IMR-90 (cell line): ENCODE data around the gene PPFIBP2. TPM values are rescaled to one million over a fixed set of nuclear protein-coding genes. Genes with fewer than 3 reads are reported as not detected.

Experiments used
- ATAC-seq: fragments of 200-7000 bp; cut with Tn5 transposase; 2 replicates; pipeline ENCODE4 v1.9.1; 2020; ENCODE audit warnings: low read depth, mild to moderate bottlenecking, moderate library complexity
- BruUV-seq: library from RNA; stranded (reverse); fragments of 400-500 nt; replicated peaks from 2 replicates; lab custom pipeline; 2021; lab: Mats Ljungman, UMichigan
- CTCF ChIA-PET: fragments of 300-600 bp; formaldehyde crosslinking; extraction: SDS; loops from one replicate; lab custom pipeline; 2021; ENCODE audit warnings: antibody characterized with exemption; lab: Yijun Ruan, JAX
- POLR2A ChIA-PET: fragments of 300-600 bp; sonication (Branson Sonifier 250); formaldehyde crosslinking; loops from one replicate; lab custom pipeline; 2022; ENCODE audit warnings: antibody characterized with exemption; ENCODE audit not compliant: unreplicated experiment; lab: Charles Lee
- DNase-seq: peaks from one replicate; pipeline ENCODE4 v3.0.0; 2013
- H2AFZ ChIP-seq: replicated peaks from 2 replicates; pipeline ENCODE3; 2013; ENCODE audit warnings: low read length, mild to moderate bottlenecking; ENCODE audit not compliant: poor library complexity
- H2AK5ac ChIP-seq: 2 replicates; pipeline ENCODE4 v1.6.1; 2013; ENCODE audit warnings: low read depth, low read length, inconsistent platforms
- H2AK9ac ChIP-seq: replicated peaks from 2 replicates; pipeline ENCODE3; 2013; ENCODE audit warnings: mild to moderate bottlenecking, low read depth, low read length, moderate library complexity; ENCODE audit not compliant: poor library complexity
- H2BK120ac ChIP-seq: 2 replicates; pipeline ENCODE4 v1.6.1; 2013; ENCODE audit warnings: low read depth, low read length, inconsistent platforms
- H2BK15ac ChIP-seq: 3 replicates; pipeline ENCODE4 v1.6.1; 2013; ENCODE audit warnings: low read depth, low read length, inconsistent platforms
- H2BK20ac ChIP-seq: 2 replicates; pipeline ENCODE4 v1.6.1; 2013; ENCODE audit warnings: low read depth, mild to moderate bottlenecking, inconsistent platforms, low read length, moderate library complexity
- H2BK5ac ChIP-seq: 2 replicates; pipeline ENCODE4 v1.6.1; 2013; ENCODE audit warnings: mild to moderate bottlenecking, low read depth, low read length, inconsistent platforms; ENCODE audit not compliant: poor library complexity, severe bottlenecking
- H3K14ac ChIP-seq: replicated peaks from 2 replicates; pipeline ENCODE4 v1.6.1; 2013; ENCODE audit warnings: low read depth, low read length, inconsistent platforms
- H3K18ac ChIP-seq: 2 replicates; pipeline ENCODE4 v1.6.1; 2013; ENCODE audit warnings: low read depth, low read length, control low read depth
- H3K23ac ChIP-seq: 2 replicates; pipeline ENCODE4 v1.6.1; 2013; ENCODE audit warnings: low read depth, low read length, inconsistent platforms
- H3K27ac ChIP-seq: 2 replicates; pipeline ENCODE4 v1.5.1; 2013; ENCODE audit warnings: mild to moderate bottlenecking, control low read depth, low read length; ENCODE audit not compliant: insufficient read depth
- H3K27me3 ChIP-seq: 2 replicates; pipeline ENCODE4 v1.6.1; 2013; ENCODE audit warnings: low read length; ENCODE audit not compliant: control insufficient read depth, insufficient read depth
- H3K36me3 ChIP-seq: 2 replicates; pipeline ENCODE4 v1.6.1; 2013; ENCODE audit warnings: low read length, mixed read lengths; ENCODE audit not compliant: control insufficient read depth, insufficient read depth
- H3K4ac ChIP-seq: 2 replicates; pipeline ENCODE4 v1.6.1; 2013; ENCODE audit warnings: low read depth, low read length, inconsistent platforms
- H3K4me1 ChIP-seq: 2 replicates; pipeline ENCODE4 v1.6.1; 2013; ENCODE audit warnings: low read length, mixed read lengths; ENCODE audit not compliant: control insufficient read depth, insufficient read depth
- H3K4me2 ChIP-seq: 2 replicates; pipeline ENCODE4 v1.6.1; 2013; ENCODE audit warnings: low read depth, mild to moderate bottlenecking, control low read depth, low read length, moderate library complexity
- H3K4me3 ChIP-seq: 2 replicates; pipeline ENCODE4 v1.5.1; 2013; ENCODE audit warnings: low read depth, mild to moderate bottlenecking, control low read depth, low read length, moderate library complexity; ENCODE audit not compliant: insufficient read depth
- H3K56ac ChIP-seq: 2 replicates; pipeline ENCODE4 v1.6.1; 2013; ENCODE audit warnings: low read length, inconsistent platforms; ENCODE audit not compliant: insufficient read depth; ENCODE audit errors: extremely low read depth
- H3K79me1 ChIP-seq, 2 experiments: 2 replicates each; pipeline ENCODE4 v1.6.1; 2013; ENCODE audit warnings: low read length in 2 of 2, inconsistent platforms in 1 of 2, low read depth in 1 of 2
- H3K9ac ChIP-seq: 2 replicates; pipeline ENCODE4 v1.6.1; 2013; ENCODE audit warnings: low read depth, low read length, control low read depth
- H3K9me1 ChIP-seq: 2 replicates; pipeline ENCODE4 v1.6.1; 2013; ENCODE audit warnings: low read length, inconsistent platforms; ENCODE audit not compliant: insufficient read depth
- H3K9me3 ChIP-seq: 2 replicates; pipeline ENCODE4 v1.6.1; 2013; ENCODE audit warnings: low read length; ENCODE audit not compliant: control insufficient read depth, insufficient read depth
- H4K20me1 ChIP-seq: 2 replicates; pipeline ENCODE4 v1.6.1; 2013; ENCODE audit warnings: low read length, inconsistent platforms; ENCODE audit not compliant: insufficient read depth
- H4K5ac ChIP-seq: 2 replicates; pipeline ENCODE4 v1.6.1; 2013; ENCODE audit warnings: mild to moderate bottlenecking, low read depth, low read length, control low read depth
- H4K8ac ChIP-seq, 2 experiments: 2 replicates each; pipeline ENCODE4 v1.6.1; 2013; ENCODE audit warnings: low read depth in 2 of 2, low read length in 2 of 2, control low read depth in 1 of 2, inconsistent platforms in 1 of 2
- H4K91ac ChIP-seq: 2 replicates; pipeline ENCODE4 v1.6.1; 2013; ENCODE audit warnings: low read depth, low read length, inconsistent platforms; ENCODE audit not compliant: insufficient read depth
- BHLHE40 ChIP-seq: fragments of 150-350 bp; IDR thresholded peaks from 2 replicates; pipeline ENCODE4 v1.6.1; 2016; ENCODE audit warnings: mild to moderate bottlenecking, low read depth, low read length
- CEBPB ChIP-seq: IDR thresholded peaks from 2 replicates; pipeline ENCODE4 v1.6.1; 2012; ENCODE audit warnings: low read depth, low read length, improper control_type of control experiment
- CHD1 ChIP-seq: IDR thresholded peaks from 2 replicates; pipeline ENCODE4 v1.6.1; 2012; ENCODE audit warnings: low read depth, low read length, improper control_type of control experiment
- CTCF ChIP-seq: conservative IDR thresholded peaks from 2 replicates; pipeline ENCODE4 v1.5.1; 2012; ENCODE audit warnings: mild to moderate bottlenecking, low read depth, low read length, improper control_type of control experiment
- ELK1 ChIP-seq: fragments of 150-350 bp; IDR thresholded peaks from 2 replicates; pipeline ENCODE4 v1.6.1; 2016; ENCODE audit warnings: low read depth, mild to moderate bottlenecking, low read length, moderate library complexity, borderline replicate concordance
- FOS ChIP-seq: fragments of 150-350 bp; IDR thresholded peaks from 2 replicates; pipeline ENCODE4 v1.6.1; 2016; ENCODE audit warnings: low read depth, low read length
- MAFK ChIP-seq: IDR thresholded peaks from 2 replicates; pipeline ENCODE4 v1.6.1; 2012; ENCODE audit warnings: low read depth, low read length, improper control_type of control experiment
- MAZ ChIP-seq: IDR thresholded peaks from 2 replicates; pipeline ENCODE4 v1.6.1; 2012; ENCODE audit warnings: low read depth, mild to moderate bottlenecking, low read length, improper control_type of control experiment, moderate library complexity, borderline replicate concordance
- NFE2L2 ChIP-seq: fragments of 150-350 bp; IDR thresholded peaks from 2 replicates; pipeline ENCODE4 v1.6.1; 2016; ENCODE audit warnings: low read depth, mild to moderate bottlenecking, low read length
- POLR2A ChIP-seq: IDR thresholded peaks from 2 replicates; pipeline ENCODE4 v1.6.1; 2012; ENCODE audit warnings: mild to moderate bottlenecking, low read depth, low read length
- RAD21 ChIP-seq: IDR thresholded peaks from 2 replicates; pipeline ENCODE4 v1.6.1; 2012; ENCODE audit warnings: low read length, improper control_type of control experiment
- RCOR1 ChIP-seq: IDR thresholded peaks from 2 replicates; pipeline ENCODE4 v1.6.1; 2012; ENCODE audit warnings: mild to moderate bottlenecking, low read length, improper control_type of control experiment; ENCODE audit not compliant: insufficient replicate concordance
- RFX5 ChIP-seq: IDR thresholded peaks from 2 replicates; pipeline ENCODE4 v1.8.0; 2012; ENCODE audit warnings: low read depth, mild to moderate bottlenecking, low read length, moderate library complexity
- SMC3 ChIP-seq: fragments of 150-350 bp; IDR thresholded peaks from 2 replicates; pipeline ENCODE4 v1.6.1; 2016; ENCODE audit warnings: low read depth, mild to moderate bottlenecking, antibody characterized with exemption, low read length, moderate library complexity
- USF2 ChIP-seq: fragments of 150-350 bp; IDR thresholded peaks from 2 replicates; pipeline ENCODE4 v1.6.1; 2017; ENCODE audit warnings: mild to moderate bottlenecking, antibody characterized with exemption, low read length, low read depth
- WGBS, 2 experiments: methylation state at CpG; one replicate each; pipeline versions ENCODE4 v1.1.5 to v1.1.7; 2013; ENCODE audit warnings: missing lambda C conversion rate in 2 of 2; ENCODE audit not compliant: insufficient read length in 1 of 2; ENCODE audit errors: extremely low coverage in 2 of 2; 5-methylcytosine and 5-hydroxymethylcytosine counted together
- dilution Hi-C: fragments of 300-500 bp; cut with HindIII; formaldehyde crosslinking; loops from one replicate; pipeline ENCODE4 v1.14.3; 2018; ENCODE audit warnings: low sequenced_read_pairs; ENCODE audit not compliant: unreplicated experiment
- in situ Hi-C: fragments of 300-500 bp; cut with MboI; formaldehyde crosslinking; loops from 3 replicates; pipeline ENCODE4 v1.14.3; 2019; ENCODE audit warnings: low sequenced_read_pairs, inconsistent platforms, mixed read lengths
- intact Hi-C: fragments of 100-400 bp; cut with micrococcal nuclease; formaldehyde crosslinking; loops from 2 replicates; pipeline ENCODE4 v1.10.0; 2022
- polyA plus RNA-seq, 3 experiments: library from polyadenylated mRNA; depleted of rRNA; stranded (reverse); fragments of >200 nt; gene quantifications; 2 replicates each; pipeline ENCODE4 v1.2.3, GENCODE V29; 2012; ENCODE audit warnings: low replicate concordance in 1 of 3
- total RNA-seq: library from RNA; depleted of rRNA; stranded (reverse); fragments of >200 nt; gene quantifications from 2 replicates; pipeline ENCODE4 v1.2.3, GENCODE V29; 2012

The PPFIBP2 gene
- total and polyA plus RNA-seq, 2 of the 4 experiments (the other 2 are of a cell fraction), result 6.0 to 11.8 TPM

GRCh38 chr11:7668911-7669310 is 155.1 kb downstream of the PPFIBP2 start:
- H3K27me3 ChIP-seq, result peaks cover 4% of the 10 kb centered on the region; the same call in 1 of the 2 replicates
- H4K20me1 ChIP-seq, result no peaks in the 10 kb centered on the region
- no peak overlapping the region for H2BK120ac ChIP-seq
- no peak overlapping the region for H3K9ac ChIP-seq
- H3K14ac ChIP-seq, result no peak overlapping the region
- H3K56ac ChIP-seq, result no peak overlapping the region
- no peak overlapping the region for H3K4me3 ChIP-seq
- DNase-seq, result no peak
- intact Hi-C loops, result no loop called here
- H2AK5ac ChIP-seq, result no peak overlapping the region
- no peak overlapping the region for H4K5ac ChIP-seq
- dilution Hi-C loops, result no loop called here
- no peak overlapping the region for H4K91ac ChIP-seq
- no peaks in the 10 kb centered on the region for H3K4me1 ChIP-seq
- TF ChIP-seq MAFK (no peak), ELK1 (no peak), RCOR1 (no peak), MAZ (no peak), POLR2A (no peak), CHD1 (no peak), NFE2L2 (no peak), USF2 (no peak), SMC3 (no peak), RFX5 (no peak), CTCF (no peak), BHLHE40 (no peak), CEBPB (no peak), RAD21 (no peak), FOS (no peak)
- WGBS, 2 experiments, result no CpG with 5 or more reads among the region's 5 CpGs
- H3K18ac ChIP-seq, result no peak overlapping the region
- H4K8ac ChIP-seq, result no peak overlapping the region
- H3K4me2 ChIP-seq, result no peak overlapping the region
- H2BK5ac ChIP-seq, result no peak overlapping the region
- no peak for ATAC-seq
- H2AFZ ChIP-seq, result no peak overlapping the region
- H2AK9ac ChIP-seq, result no peak overlapping the region
- POLR2A ChIA-PET, result no interaction called here
- H3K79me1 ChIP-seq, result no peaks in the 10 kb centered on the region
- no peaks in the 10 kb centered on the region for H3K9me1 ChIP-seq
- no peak overlapping the region for H3K23ac ChIP-seq
- CTCF ChIA-PET, result interaction anchor here (0.8 kb wide), 1 partner anchor 13 kb away, joined by 3 read pairs; no protein-coding TSS in a partner anchor
- in situ Hi-C loops, result no loop called here
- no peak overlapping the region for H2BK15ac ChIP-seq
- no peak overlapping the region for H3K27ac ChIP-seq
- no peaks in the 10 kb centered on the region for H3K9me3 ChIP-seq
- no TSS peak for BruUV-seq
- no peak overlapping the region for H2BK20ac ChIP-seq
- H3K36me3 ChIP-seq, result no peaks in the 10 kb centered on the region
- no peak overlapping the region for H3K4ac ChIP-seq
